GM19351 (cell line): ENCODE measurements around the gene TXNRD1.
"Not testable (repeated sequence)": the region's sequence is repeated elsewhere in the genome, so short reads cannot be mapped to it uniquely, and the experiment has no call there.

Experiments
- ATAC-seq: cut with Tn5 transposase; IDR thresholded peaks from one replicate; pipeline ENCODE4 v1.9.1; 2021; ENCODE audit warnings: mild to moderate bottlenecking, moderate library complexity; ENCODE audit not compliant: unreplicated experiment

The TXNRD1 gene

DNA sequence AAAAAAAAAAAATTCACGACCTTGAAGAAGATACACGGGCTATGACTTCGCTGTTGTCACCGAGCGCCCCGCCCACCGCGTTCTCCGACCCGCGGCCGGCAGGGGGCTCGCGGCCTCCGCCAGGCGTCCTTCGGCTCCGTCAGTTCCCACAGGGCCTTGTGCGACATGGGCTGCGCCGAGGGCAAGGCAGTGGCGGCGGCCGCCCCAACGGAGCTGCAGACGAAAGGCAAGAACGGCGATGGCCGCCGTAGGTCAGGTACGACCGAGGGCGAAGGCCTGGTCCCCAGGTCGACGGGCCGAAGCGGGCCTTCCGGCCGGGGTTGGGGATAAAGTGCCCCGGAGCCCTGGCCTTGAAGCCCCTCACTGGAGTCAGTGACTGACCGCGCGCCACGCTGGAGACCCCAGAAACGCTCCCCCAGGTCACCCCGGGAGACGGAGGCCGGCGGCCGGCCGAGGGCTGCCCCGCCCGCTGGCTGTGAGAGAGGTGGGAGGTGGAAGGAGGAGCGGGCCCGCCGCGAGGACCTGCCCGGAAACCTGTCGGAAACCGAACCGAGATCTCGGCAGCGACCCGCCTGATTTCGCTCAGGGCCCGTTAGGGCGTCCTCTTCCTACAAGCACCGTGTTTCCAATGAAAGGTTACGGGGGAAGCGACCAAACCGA is at the start of gene TXNRD1:
Gene TXNRD1, plus strand, starts transcription at position 142 of the 660 bp plus-strand sequence. Its CDS starts 24 bp downstream, at position 166.
- peak; percentile 94 for ATAC-seq

DNA sequence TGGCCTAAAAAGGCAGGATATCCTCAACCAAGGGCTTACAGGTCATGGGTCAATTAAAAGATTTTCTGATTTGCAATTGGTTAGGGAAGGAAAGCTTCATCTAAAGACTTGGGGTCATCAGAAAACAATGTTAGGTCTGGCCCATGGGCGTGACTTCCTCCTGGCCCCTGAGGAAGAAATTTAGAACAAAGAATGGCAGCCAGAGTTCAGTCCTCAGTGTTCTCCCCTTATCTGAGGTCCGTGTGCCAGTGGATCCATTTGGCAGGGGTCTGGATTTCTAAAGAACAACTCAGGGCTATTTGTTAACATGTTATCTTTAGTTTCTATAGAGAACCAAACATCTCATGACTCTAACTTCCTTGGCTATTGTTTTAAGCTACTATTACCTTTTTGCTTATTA is 49.8 kb upstream of the TXNRD1 start:
- ATAC-seq, result no peak

DNA sequence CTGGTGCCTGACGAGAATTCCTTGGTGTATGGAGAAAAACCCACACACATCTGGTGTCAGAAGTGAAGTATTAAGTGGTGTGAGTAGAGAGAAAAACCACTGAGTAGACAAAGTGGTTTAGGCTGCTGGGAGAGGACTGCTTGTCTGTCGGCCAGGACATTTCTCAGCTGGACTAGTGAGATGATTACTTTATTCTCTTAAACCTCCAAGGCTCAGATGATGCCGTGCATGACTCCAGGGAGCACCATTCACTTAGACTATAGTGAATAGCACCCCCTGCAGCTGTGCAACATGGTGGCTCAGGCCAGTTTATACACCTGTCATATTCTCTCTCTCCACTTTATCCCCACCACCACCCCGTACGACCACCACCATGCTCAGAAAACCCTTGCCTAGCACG is 49.1 kb upstream of the TXNRD1 start:
- no peak for ATAC-seq

GRCh38 chr12:104167519-104168458 is 47.8 kb upstream of the TXNRD1 start:
- ATAC-seq, result no peak

DNA sequence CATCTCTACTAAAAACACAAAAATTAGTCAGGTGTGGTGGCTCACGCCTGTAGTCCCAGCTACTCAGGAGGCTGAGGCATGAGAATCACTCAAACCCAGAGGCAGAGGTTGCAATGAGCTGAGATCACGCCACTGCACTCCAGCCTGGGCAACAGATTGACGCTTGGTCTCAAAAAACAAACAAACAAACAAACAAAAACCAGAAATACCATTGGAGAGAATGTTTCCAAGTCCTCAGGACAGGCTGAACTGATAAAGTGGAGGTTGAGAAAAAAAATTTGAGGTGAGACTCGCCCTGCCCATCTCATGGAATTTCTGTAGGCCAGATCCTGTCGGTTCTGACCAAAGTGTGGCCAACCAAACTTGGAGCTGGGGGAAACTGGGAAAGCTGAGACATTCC is 47.0 kb upstream of the TXNRD1 start:
- ATAC-seq, result no peak

GRCh38 chr12:104171785-104172569 is 43.6 kb upstream of the TXNRD1 start:
- ATAC-seq, result no peak

DNA sequence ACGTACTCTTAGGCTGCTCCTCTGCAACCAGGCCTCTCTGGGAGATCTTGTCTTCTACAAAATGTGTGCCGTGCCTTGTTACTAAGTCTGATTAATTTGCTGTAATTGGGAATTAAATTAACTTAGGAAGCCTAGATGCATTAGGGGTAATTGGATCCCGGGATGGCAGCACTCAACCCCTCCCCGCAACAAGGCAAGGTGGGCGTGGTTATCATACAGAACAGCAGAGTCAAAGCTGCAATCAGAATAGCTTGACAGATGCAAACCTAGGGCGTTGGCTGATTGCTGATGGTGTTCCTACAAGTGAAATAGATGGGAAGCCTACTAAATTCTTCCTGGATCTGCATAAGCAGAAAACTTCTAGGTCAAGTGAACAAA is 43.0 kb upstream of the TXNRD1 start:
- ATAC-seq, result no peak

GRCh38 chr12:104173804-104174203 is 41.8 kb upstream of the TXNRD1 start:
- not testable (repeated sequence) for ATAC-seq

DNA sequence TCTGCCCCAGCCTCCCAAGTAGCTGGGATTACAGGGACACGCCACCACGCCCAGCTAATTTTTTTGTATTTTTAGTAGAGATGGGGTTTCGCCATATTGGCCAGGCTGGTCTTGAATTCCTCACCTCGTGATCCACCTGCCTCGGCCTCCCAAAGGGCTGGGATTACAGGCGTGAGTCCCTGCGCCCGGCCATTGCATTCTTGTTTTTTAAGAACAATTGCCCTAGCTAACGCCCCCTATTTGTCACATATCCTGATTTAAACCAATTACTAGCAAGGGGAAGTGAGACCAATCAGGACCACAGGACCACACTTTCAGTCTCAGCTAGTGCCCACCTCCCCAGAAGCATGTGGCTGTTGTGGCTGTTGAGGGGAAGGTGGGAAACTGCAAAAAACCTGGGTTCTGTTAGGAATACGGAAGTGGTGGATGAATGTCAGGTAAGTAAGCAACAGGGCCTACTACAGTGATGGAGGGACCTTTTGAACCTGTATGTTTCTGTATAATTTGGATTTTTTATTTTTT is 39.8 kb upstream of the TXNRD1 start:
- ATAC-seq, result no peak

DNA sequence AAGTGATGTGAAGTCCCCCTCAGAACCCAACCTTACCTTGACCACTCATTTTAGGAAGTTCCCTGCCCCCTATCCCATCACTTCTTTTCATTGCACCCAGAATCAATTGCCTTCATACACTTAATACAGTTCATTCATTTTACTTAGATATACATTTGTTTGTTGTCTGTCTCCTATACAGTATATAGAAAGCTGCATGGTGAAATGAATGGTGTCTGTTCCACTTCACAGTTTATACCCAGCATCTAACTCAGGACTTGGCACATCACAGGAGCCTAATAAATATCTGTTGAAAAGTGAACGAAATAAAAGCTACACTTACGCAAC is 38.3 kb upstream of the TXNRD1 start:
- no peak for ATAC-seq

GRCh38 chr12:104177663-104178501 is 37.7 kb upstream of the TXNRD1 start:
- no peak for ATAC-seq

DNA sequence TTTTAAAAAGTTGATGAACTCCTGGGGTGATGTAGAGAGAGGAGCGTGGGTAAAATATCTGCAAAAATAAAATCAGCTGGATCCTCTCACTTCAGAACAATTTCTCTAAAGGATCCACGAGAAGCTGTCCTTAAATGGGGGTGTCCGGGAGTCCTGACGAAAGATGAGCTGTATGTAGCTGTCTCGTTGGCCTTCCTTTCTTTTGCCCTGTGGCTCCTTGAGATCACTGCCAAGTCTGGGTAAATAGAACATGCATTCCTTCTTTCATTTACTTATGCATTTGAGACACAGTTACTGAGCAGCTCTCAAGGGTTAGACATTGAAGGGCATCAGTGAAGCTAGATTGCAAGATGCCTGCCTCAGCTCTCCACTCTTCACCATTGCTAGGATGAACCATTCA is 35.2 kb upstream of the TXNRD1 start:
- ATAC-seq, result no peak

DNA sequence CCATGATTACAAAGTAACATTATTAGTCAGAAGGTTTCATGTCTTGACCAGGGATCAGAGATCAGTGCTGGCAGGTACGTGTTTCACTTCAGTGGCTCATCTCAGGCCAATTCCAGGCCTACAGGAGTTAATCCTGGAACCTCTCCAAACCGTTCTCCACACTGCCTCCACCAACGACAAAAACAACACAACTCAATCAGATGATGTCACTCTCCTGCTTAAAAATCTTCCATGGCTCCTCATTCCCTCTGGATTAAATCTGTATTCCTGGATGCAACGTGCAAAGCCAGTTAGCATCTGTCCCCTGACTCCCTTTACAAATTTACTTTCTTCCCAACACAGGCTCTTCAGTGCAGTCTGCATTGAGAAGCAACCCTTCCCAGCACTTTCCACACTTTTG is 34.3 kb upstream of the TXNRD1 start:
- no peak for ATAC-seq

DNA sequence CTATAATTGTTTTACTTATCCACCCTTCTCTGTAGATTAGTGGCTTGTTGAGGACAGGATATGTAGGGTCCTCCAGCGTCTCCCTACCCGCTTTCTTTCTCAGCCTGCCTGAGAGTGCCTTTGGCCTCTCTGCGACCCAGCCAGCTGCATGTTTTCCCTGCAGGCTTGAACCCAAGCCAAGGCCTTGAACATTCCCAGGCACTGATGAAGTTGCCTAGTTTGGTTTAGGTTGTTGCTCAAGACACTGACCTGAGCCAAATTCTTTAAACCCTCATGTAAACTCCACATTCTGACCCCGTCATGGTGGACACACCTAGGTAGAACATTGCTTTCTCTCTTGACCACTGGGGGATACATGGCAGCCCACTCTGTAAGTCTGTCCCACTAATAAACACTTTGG is 33.4 kb upstream of the TXNRD1 start:
- ATAC-seq, result no peak

DNA sequence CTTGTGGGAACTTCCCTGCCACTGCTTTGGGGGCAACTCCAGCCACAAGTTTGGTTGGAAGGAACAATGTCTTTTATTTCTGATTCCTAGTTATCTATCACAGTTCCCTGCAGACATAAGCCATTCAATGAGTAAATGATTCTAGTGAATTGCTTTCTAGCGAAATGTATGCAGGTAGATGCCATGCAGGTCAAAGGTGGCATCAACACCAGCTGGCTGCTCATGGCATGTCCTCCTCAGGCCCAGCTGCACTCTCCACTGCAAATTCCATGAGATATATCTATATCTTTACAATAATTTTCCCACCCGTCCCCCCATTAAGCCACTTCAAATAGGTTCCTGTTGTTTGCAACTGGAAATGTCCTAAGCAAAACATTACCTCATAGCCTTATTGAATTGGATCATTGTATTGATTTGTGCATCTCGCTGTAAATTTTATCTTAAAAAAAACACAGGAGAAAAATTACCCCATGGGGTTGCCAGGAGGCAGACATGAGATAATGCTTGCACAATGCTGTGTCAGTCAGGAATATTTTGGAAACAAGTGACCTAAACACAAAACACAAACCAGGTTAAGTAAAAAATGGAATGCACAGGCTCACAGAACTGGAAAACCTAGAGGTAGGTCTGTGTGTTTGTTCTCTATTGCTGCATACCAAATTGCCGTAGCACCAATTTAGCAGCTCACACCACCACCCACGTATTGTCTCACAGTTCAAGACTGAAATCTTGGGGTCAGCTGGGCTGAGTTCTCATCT is 32.8 kb upstream of the TXNRD1 start:
- ATAC-seq, result no peak

DNA sequence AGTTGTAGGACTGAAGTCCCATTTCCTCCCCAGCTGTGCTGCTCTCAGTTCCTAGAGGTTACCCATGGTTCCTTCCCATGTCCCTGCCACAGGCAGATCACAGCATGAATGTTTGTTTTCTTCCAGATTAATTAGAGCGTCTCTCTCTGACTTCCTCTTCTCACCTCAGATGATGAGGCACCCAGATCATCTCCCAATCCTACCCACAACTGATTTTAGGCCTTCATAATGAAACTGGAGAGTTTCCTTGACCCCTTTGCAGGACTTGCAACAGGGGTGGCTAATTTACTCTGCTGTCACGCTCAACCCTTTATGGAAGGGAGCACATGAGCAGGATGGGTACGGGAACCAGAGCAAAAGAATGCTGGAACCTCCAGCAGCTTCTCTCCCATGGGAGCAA is 32.1 kb upstream of the TXNRD1 start:
- no peak for ATAC-seq

DNA sequence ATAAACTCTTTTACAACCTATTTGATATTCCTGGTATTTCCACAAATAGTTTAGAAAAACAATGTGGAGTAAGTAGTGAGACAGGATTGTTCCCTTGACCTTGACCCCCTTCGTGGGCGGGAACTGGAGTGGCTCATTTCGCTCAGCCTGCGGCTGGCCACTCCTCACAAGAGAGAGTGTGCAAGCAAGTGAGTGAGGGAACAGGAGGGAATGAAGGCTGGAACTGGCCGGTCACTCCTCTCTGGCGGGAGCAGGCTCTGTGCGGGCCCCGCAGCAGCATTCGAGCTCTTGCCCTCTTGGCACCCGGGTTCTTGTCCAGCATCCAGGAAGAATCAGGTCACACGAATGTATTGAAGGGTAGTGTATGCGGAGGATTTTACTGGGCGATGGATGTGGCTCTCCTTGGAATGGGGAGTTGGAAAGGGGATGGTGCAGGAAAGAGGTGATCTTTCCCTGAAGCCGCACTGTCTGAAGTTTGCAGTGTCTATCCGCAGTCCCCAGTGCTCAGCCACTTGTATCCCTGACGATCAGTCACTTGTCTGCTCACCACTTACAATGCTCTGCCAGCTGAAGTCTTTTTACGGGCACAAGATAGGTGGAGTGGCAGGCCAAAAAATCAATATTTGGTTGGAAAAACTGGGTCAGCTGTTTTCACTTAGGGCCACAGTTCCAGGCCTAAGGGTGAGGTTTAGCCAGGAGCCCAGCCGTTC is 28.0 kb upstream of the TXNRD1 start:
- no peak for ATAC-seq

GRCh38 chr12:104188534-104188933 is 27.0 kb upstream of the TXNRD1 start:
- ATAC-seq, result no peak

GRCh38 chr12:104189915-104190555 is 25.5 kb upstream of the TXNRD1 start:
- ATAC-seq, result no peak
